GM23338 (cell line): Measurements from ENCODE around the gene FILIP1L.

Source experiments
- CREB1 ChIP-seq: fragments of 250-450 bp; sonication (Bioruptor Pico); IDR thresholded peaks from 2 replicates; pipeline ENCODE4 v1.5.0; 2020; ENCODE audit warnings: low read depth, mild to moderate bottlenecking, moderate library complexity
- CTCF ChIP-seq, 2 experiments: fragments of 200-600 bp in 1 of 2; sonication (generic) in 1 of 2; conservative IDR thresholded peaks; 2 replicates each; pipeline versions ENCODE4 v1.5.1 to v1.6.1; 2016 to 2017; ENCODE audit warnings: antibody characterized with exemption in 2 of 2, low read depth in 2 of 2, mild to moderate bottlenecking in 2 of 2, moderate library complexity in 1 of 2
- ETS1 ChIP-seq: IDR thresholded peaks from 2 replicates; pipeline ENCODE4 v1.6.1; 2016; ENCODE audit warnings: antibody characterized with exemption
- EZH2 ChIP-seq: fragments of 200-600 bp; sonication (generic); IDR thresholded peaks from one replicate; pipeline ENCODE4 v1.8.0; 2017; ENCODE audit warnings: antibody characterized with exemption, mild to moderate bottlenecking, low read depth; ENCODE audit not compliant: unreplicated experiment
- EZH2phosphoT487 ChIP-seq: fragments of 200-600 bp; sonication (generic); IDR thresholded peaks from one replicate; pipeline ENCODE4 v1.8.1; 2018; ENCODE audit warnings: antibody characterized with exemption; ENCODE audit not compliant: unreplicated experiment
- JUNB ChIP-seq: IDR thresholded peaks from one replicate; pipeline ENCODE4 v1.6.1; 2016; ENCODE audit warnings: antibody characterized with exemption; ENCODE audit not compliant: unreplicated experiment
- POLR2AphosphoS5 ChIP-seq: IDR thresholded peaks from 2 replicates; pipeline ENCODE4 v1.6.1; 2016; ENCODE audit warnings: antibody characterized with exemption, low read depth
- REST ChIP-seq: IDR thresholded peaks from one replicate; pipeline ENCODE4 v1.6.1; 2018; ENCODE audit warnings: antibody characterized with exemption; ENCODE audit not compliant: unreplicated experiment
- STAT1 ChIP-seq: IDR thresholded peaks from one replicate; pipeline ENCODE4 v1.6.1; 2016; ENCODE audit warnings: antibody characterized with exemption; ENCODE audit not compliant: unreplicated experiment
- ZNF331 ChIP-seq: fragments of 250-450 bp; sonication (Bioruptor Pico); IDR thresholded peaks from 2 replicates; pipeline ENCODE4 v1.5.0; 2020; ENCODE audit warnings: low read depth, mild to moderate bottlenecking, moderate library complexity
- ZNF462 ChIP-seq: fragments of 250-450 bp; sonication (Bioruptor Pico); IDR thresholded peaks from 2 replicates; pipeline ENCODE4 v1.5.0; 2020; ENCODE audit warnings: mild to moderate bottlenecking, moderate library complexity

GRCh38 chr3:99874237-99875002, 239.9 kb downstream of the FILIP1L start:
- TF ChIP-seq ETS1 (no peak), POLR2AphosphoS5 (no peak), CTCF (conservative IDR thresholded peaks at IDR 0.05; ENCODE audit: low read depth in 2 of 2) (no peak), EZH2 (no peak), CREB1 (CRISPR knock-in tag) (no peak), REST (no peak), JUNB (no peak), ZNF331 (CRISPR knock-in tag) (no peak), EZH2phosphoT487 (no peak), ZNF462 (CRISPR knock-in tag) (no peak), STAT1 (no peak)
